Heart right ventricle (tissue), 16 donors: Measurements from ENCODE around the gene MMP20. TPM values are rescaled to one million over a fixed set of nuclear protein-coding genes. Genes with fewer than 3 reads are reported as not detected.

Source experiments
- ATAC-seq, 8 donors: fragments of 200-7000 bp; cut with Tn5 transposase; one replicate each; pipeline ENCODE4 v1.9.1; 2020; ENCODE audit warnings: mild to moderate bottlenecking in 8 of 8, moderate library complexity in 8 of 8, moderate number of reproducible peaks in 1 of 8
- DNase-seq, 2 donors: peaks; one replicate each; pipeline ENCODE4 v3.0.0-alpha.2; 2020
- H3K27ac ChIP-seq, 10 donors: fragments of 200-600 bp; sonication (generic) in 2 of 10; one replicate each; pipeline versions ENCODE4 v1.5.0 to v1.8.0; 2020 to 2022; ENCODE audit warnings: mild to moderate bottlenecking in 3 of 10
- H3K27me3 ChIP-seq, 7 donors: fragments of 200-600 bp; one replicate each; pipeline ENCODE4 v1.8.0; 2021 to 2022; ENCODE audit warnings: mild to moderate bottlenecking in 2 of 7
- H3K36me3 ChIP-seq, 9 donors: fragments of 200-600 bp; sonication (generic) in 1 of 9; one replicate each; pipeline versions ENCODE4 v1.5.0 to v1.8.0; 2020 to 2022; ENCODE audit warnings: mild to moderate bottlenecking in 2 of 9
- H3K4me1 ChIP-seq, 9 donors: fragments of 200-600 bp; sonication (generic) in 1 of 9; one replicate each; pipeline versions ENCODE4 v1.5.0 to v1.8.0; 2020 to 2022; ENCODE audit warnings: mild to moderate bottlenecking in 4 of 9
- H3K4me3 ChIP-seq, 10 donors: fragments of 200-600 bp; sonication (generic) in 2 of 10; one replicate each; pipeline versions ENCODE4 v1.5.0 to v1.8.0; 2020 to 2022; ENCODE audit warnings: mild to moderate bottlenecking in 7 of 10, moderate library complexity in 2 of 10
- H3K9me3 ChIP-seq, 11 donors: fragments of 200-600 bp in 10 of 11; sonication (generic) in 2 of 11; one replicate each; pipeline versions ENCODE4 v1.5.0 to v1.8.0; 2013 to 2022; ENCODE audit warnings: mild to moderate bottlenecking in 2 of 11, control low read depth in 1 of 11, moderate library complexity in 1 of 11
- CTCF ChIP-seq, 9 donors: fragments of 200-600 bp; sonication (generic) in 2 of 9; IDR thresholded peaks; one replicate each; pipeline versions ENCODE4 v1.5.0 to v1.8.0; 2021 to 2022; ENCODE audit warnings: antibody characterized with exemption in 9 of 9, mild to moderate bottlenecking in 5 of 9, moderate library complexity in 1 of 9
- WGBS, 2 donors: extraction: QIAGEN DNeasy Blood & Tissue Kit; methylation state at CpG; one replicate each; pipeline ENCODE4 v1.1.7; 2013; ENCODE audit warnings: inconsistent platforms in 1 of 2; 5-methylcytosine and 5-hydroxymethylcytosine counted together
- intact Hi-C, 10 donors: fragments of 100-400 bp; cut with DNase I; formaldehyde crosslinking; loops; one replicate each; pipeline versions ENCODE4 v1.11.1 to v1.14.2; 2022
- polyA plus RNA-seq, 2 donors: library from polyadenylated mRNA; stranded (reverse); fragments of 200-250 nt; gene quantifications; one replicate each; pipeline ENCODE4 v1.2.3, GENCODE V29; 2013
- total RNA-seq, 10 donors: library from RNA; stranded (reverse); fragmentation: NEBNext Ultra II Directional in 3 of 10; extraction: Animal tissue kit (Norgen Biotek cat#: 25700) in 3 of 10; gene quantifications; one replicate each; pipeline versions ENCODE4 v1.2.1 to v1.2.4, GENCODE V29; 2021 to 2023
- donor health status: Arrhythmogenic right ventricular cardiomyopathy.
- donor health status: ischemic (EF 13 %, LVEDD 7.1; RV severe dilation, severe dysfunction).
- donor health status: healthy with polysubstance abuse.
- donor health status: DM: no; HTN: yes; CAD: no.
- donor health status: DM: no; HTN: no; CAD: no.
- donor health status: ischemic (EF 25% LVEDD 6.9; RV normal size, moderate dysfunction).
- donor health status: ischemic (EF 25% LVEDD 5.7; RV mildly dilated, moderate dysfunction).
- donor health status: healthy.
- donor health status: DM: yes; HTN: yes; CAD: no.
- donor health status: Ischemic cardiomyopathy.
- donor health status: ischemic (EF 35%, LVEDD 5.7; RV mildly dilated, moderate dysfunction).
- donor health status: nonischemic (EF 11% LVEDD 7.7; RV severe dilation, severe dysfunction).
- donor health status: DM: yes; HTN: yes; CAD: no.
- donor health status: PGD.
- donor health status: ischemic (EF 29% LVEDD 5.4; RV normal size, mild dysfunction).
- donor health status: nonischemic (EF 23%, LVEDD 6.1; RV moderate dilation, normal function).

Gene MMP20
- total and polyA plus RNA-seq, 12 donors: not detected

GRCh38 chr11:102617466-102618008, 7.6 kb downstream of the MMP20 start:
- no peak for TF ChIP-seq CTCF (IDR thresholded peaks at IDR 0.05)
- WGBS, 2 donors: 72 to 85% methylated on average over 1 of the region's 1 CpG
- Histone ChIP-seq H3K27ac (no peak overlapping the region), H3K27me3 (no peaks in the 10 kb centered on the region), H3K9me3 (no peaks in the 10 kb centered on the region), H3K4me3 (no peak overlapping the region), H3K4me1 (no peaks in the 10 kb centered on the region), H3K36me3 (no peaks in the 10 kb centered on the region)
- no peak for DNase-seq
- no peak for ATAC-seq
- intact Hi-C loops: no loop called here

GRCh38 chr11:102615894-102616432, 9.2 kb downstream of the MMP20 start:
- TF ChIP-seq CTCF (IDR thresholded peaks at IDR 0.05): no peak
- no peaks in the 10 kb centered on the region for H3K36me3 ChIP-seq
- ATAC-seq (no peak), DNase-seq (no peak)
- no peak overlapping the region for H3K27ac ChIP-seq
- H3K27me3 ChIP-seq: no peaks in the 10 kb centered on the region
- WGBS, 2 donors: 86 to 94% methylated on average over 3 of the region's 3 CpGs
- intact Hi-C loops: no loop called here
- no peaks in the 10 kb centered on the region for H3K9me3 ChIP-seq
- no peaks in the 10 kb centered on the region for H3K4me1 ChIP-seq
- no peak overlapping the region for H3K4me3 ChIP-seq

- Histone ChIP-seq H3K4me1 (no peaks in the 10 kb centered on the region), H3K27me3 (no peaks in the 10 kb centered on the region), H3K9me3 (no peaks in the 10 kb centered on the region), H3K4me3 (no peak overlapping the region), H3K36me3 (no peaks in the 10 kb centered on the region), H3K27ac (no peak overlapping the region)
- TF ChIP-seq CTCF (IDR thresholded peaks at IDR 0.05): no peak
- intact Hi-C loops: no loop called here
- DNase-seq (no peak), ATAC-seq (no peak)
- WGBS, 2 donors: 76 to 79% methylated on average over 7 of the region's 7 CpGs
Measured at GRCh38 chr11:102615077-102615893, 9.8 kb downstream of the MMP20 start.

- 92 to 96% methylated on average over 2 of the region's 2 CpGs for WGBS, 2 donors
- no peaks in the 10 kb centered on the region for H3K36me3 ChIP-seq
- H3K27ac ChIP-seq: no peak overlapping the region
- no peak for ATAC-seq
- no peaks in the 10 kb centered on the region for H3K4me1 ChIP-seq
- H3K4me3 ChIP-seq: no peak overlapping the region
- intact Hi-C loops: no loop called here
- no peak for DNase-seq
- no peaks in the 10 kb centered on the region for H3K9me3 ChIP-seq
- H3K27me3 ChIP-seq: no peaks in the 10 kb centered on the region
- TF ChIP-seq CTCF (IDR thresholded peaks at IDR 0.05): no peak
Measured at GRCh38 chr11:102614485-102614884, 10.6 kb downstream of the MMP20 start.
